ENCODE measurements around the gene MPZL2. TPM values are rescaled to one million over a fixed set of nuclear protein-coding genes. Genes with fewer than 3 reads are reported as not detected.

Gene MPZL2
- total and polyA plus RNA-seq, 2 of the 8 experiments (the other 6 are each of a cell fraction or from before 2014, with no cell fraction given): 2.4 to 3.2 TPM

DNA sequence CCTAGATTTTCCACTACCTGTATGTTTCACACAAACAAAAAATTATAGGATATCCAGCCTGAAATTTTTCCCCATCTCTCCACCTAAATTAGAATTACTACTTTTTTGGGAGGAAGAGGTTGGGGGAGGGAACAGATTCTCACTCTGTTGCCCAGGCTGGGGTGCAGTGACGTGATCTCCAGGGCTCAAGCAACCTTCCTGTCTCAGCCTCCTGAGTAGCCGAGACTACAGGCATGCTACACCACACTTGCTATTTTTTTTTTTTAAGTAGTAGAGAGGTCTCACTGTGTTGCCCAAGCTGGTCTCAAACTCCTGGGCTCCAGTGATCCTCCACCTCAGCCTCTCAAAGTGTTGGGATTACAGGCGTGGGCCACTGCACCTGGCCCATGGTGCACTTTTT is 48.8 kb downstream of the MPZL2 start:
- Histone ChIP-seq H3K27me3 (replicated peaks in 1 of 4; ENCODE audit: control insufficient read depth in 3 of 4, extremely low read depth in 1 of 4, insufficient read depth in 3 of 4, low read length in 3 of 4) (no peaks in the 10 kb centered on the region), H4K20me1 (replicated peaks in 1 of 2; ENCODE audit: control insufficient read depth in 1 of 2, insufficient read depth in 2 of 2, low read length in 2 of 2) (no peaks in the 10 kb centered on the region), H3K79me2 (ENCODE audit: control insufficient read depth in 1 of 2, insufficient read depth in 2 of 2, low read length in 2 of 2) (no peaks in the 10 kb centered on the region), H3K79me1 (ENCODE audit: low read depth, low read length) (no peaks in the 10 kb centered on the region), H2AK5ac (ENCODE audit: low read depth, low read length) (no peak overlapping the region), H2BK12ac (ENCODE audit: low read depth, low read length) (no peak overlapping the region), H4K5ac (ENCODE audit: insufficient read length, low read depth, low read length) (no peak overlapping the region), H2BK5ac (ENCODE audit: low read depth, low read length) (no peak overlapping the region), H3K4me1 (replicated peaks in 1 of 4; ENCODE audit: control insufficient read depth in 3 of 4, insufficient read depth in 4 of 4, low read length in 3 of 4) (peaks cover 6 to 21% (median 19%) of the 10 kb centered on the region in 4 experiments; a peak in 6 of 7 replicates), H2AFZ (ENCODE audit: low read length) (no peak overlapping the region), H3K9ac (replicated peaks in 1 of 4; ENCODE audit: extremely low read depth in 1 of 4, low read depth in 3 of 4, low read length in 3 of 4) (no peak overlapping the region), H3K18ac (ENCODE audit: extremely low read depth, low read length) (no peak overlapping the region), H2BK120ac (replicated peaks; ENCODE audit: low read depth, low read length) (no peak overlapping the region), H3K27ac (ENCODE audit: low read depth, low read length) (no peak overlapping the region), H3K4me3 (ENCODE audit: extremely low read depth in 1 of 4, insufficient read depth in 2 of 4, low read depth in 3 of 4, low read length in 4 of 4) (no peak overlapping the region), H3K4ac (replicated peaks; ENCODE audit: insufficient read length, low read depth, low read length) (no peak overlapping the region), H3K23me2 (ENCODE audit: low read depth, low read length) (no peaks in the 10 kb centered on the region), H4K8ac (ENCODE audit: extremely low read depth, insufficient read depth, low read length) (no peak overlapping the region), H3K36me3 (ENCODE audit: control insufficient read depth in 2 of 4, insufficient read depth in 4 of 4, low read length in 3 of 4) (no peaks in the 10 kb centered on the region), H3K14ac (ENCODE audit: insufficient read length) (no peak overlapping the region), H4K91ac (replicated peaks; ENCODE audit: insufficient read length, low read length) (no peak overlapping the region), H3K9me3 (ENCODE audit: insufficient read depth in 2 of 2, low read depth in 1 of 2, low read length in 1 of 2) (no peaks in the 10 kb centered on the region), H2BK20ac (ENCODE audit: low read length) (no peak overlapping the region), H3K56ac (replicated peaks; ENCODE audit: insufficient read length, low read depth, low read length) (no peak overlapping the region), H3K4me2 (ENCODE audit: insufficient read depth in 1 of 2, low read depth in 2 of 2, low read length in 2 of 2) (no peak overlapping the region), H3K23ac (ENCODE audit: insufficient read length) (no peak overlapping the region), H2BK15ac (ENCODE audit: low read length) (no peak overlapping the region)
- ChIA-PET POLR2A (ENCODE audit: partially characterized antibody) (interaction anchor here (1.1 kb wide), 1 partner anchor 49 kb away, joined by 3 read pairs; the partner anchor contains the start of gene MPZL2), CTCF (ENCODE audit: partially characterized antibody) (interaction anchor here (1.6 to 2.6 kb wide), 3 partner anchors 10 to 17 kb away, joined by 5 to 8 read pairs (median 7); partner anchors contain the start of gene JAML)
- WGBS, 2 experiments (ENCODE audit: extremely low coverage in 1 of 2, insufficient coverage in 1 of 2, insufficient read length in 1 of 2, insufficient replicate concordance in 2 of 2, low coverage in 1 of 2, low lambda C conversion rate in 2 of 2, missing lambda C conversion rate in 1 of 2): 94% methylated on average over 3 of the region's 3 CpGs; no CpG with 5 or more reads in 1 of the 2 experiments
- no peak for DNase-seq (ENCODE audit: low read depth in 1 of 2, low spot score in 2 of 2)
- TF ChIP-seq TAF1 (IDR thresholded peaks at IDR 0.05; ENCODE audit: low read depth, low read length): no peak
- TF ChIP-seq RFX5 (IDR thresholded peaks at IDR 0.05; ENCODE audit: borderline replicate concordance, low read depth, low read length): no peak
- TF ChIP-seq, protein P1, sequence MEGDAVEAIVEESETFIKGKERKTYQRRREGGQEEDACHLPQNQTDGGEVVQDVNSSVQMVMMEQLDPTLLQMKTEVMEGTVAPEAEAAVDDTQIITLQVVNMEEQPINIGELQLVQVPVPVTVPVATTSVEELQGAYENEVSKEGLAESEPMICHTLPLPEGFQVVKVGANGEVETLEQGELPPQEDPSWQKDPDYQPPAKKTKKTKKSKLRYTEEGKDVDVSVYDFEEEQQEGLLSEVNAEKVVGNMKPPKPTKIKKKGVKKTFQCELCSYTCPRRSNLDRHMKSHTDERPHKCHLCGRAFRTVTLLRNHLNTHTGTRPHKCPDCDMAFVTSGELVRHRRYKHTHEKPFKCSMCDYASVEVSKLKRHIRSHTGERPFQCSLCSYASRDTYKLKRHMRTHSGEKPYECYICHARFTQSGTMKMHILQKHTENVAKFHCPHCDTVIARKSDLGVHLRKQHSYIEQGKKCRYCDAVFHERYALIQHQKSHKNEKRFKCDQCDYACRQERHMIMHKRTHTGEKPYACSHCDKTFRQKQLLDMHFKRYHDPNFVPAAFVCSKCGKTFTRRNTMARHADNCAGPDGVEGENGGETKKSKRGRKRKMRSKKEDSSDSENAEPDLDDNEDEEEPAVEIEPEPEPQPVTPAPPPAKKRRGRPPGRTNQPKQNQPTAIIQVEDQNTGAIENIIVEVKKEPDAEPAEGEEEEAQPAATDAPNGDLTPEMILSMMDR (IDR thresholded peaks at IDR 0.05; ENCODE audit: control extremely low read depth in 1 of 3, insufficient read depth in 1 of 3, low read depth in 1 of 3, low read length in 3 of 3): no peak
- FAIRE-seq: no peak

All from H1 (cell line).